K562 (cell line): ENCODE results near the gene PRRT1. TPM values are rescaled to one million over a fixed set of nuclear protein-coding genes. Genes with fewer than 3 reads are reported as not detected.

Experiments
- ATF1 ChIP-seq, 2 experiments: fragments of 450-650 bp in 1 of 2; IDR thresholded peaks; 2 replicates each; pipeline ENCODE4 v1.6.1; 2016; ENCODE audit warnings: missing compliant biosample characterization in 1 of 2, missing genetic modification characterization in 1 of 2
- DNMT1 ChIP-seq: fragments of 450-650 bp; IDR thresholded peaks from 2 replicates; pipeline ENCODE4 v1.6.1; 2016; ENCODE audit warnings: antibody characterized with exemption, mild to moderate bottlenecking
- ERF ChIP-seq: fragments of 450-650 bp; formaldehyde crosslinking; IDR thresholded peaks from 2 replicates; pipeline ENCODE4 v1.4.0; 2020; ENCODE audit warnings: mild to moderate bottlenecking, mixed read lengths
- ETV6 ChIP-seq, 3 experiments: fragments of 150-350 bp in 1 of 3; sonication (generic) in 1 of 3; formaldehyde crosslinking in 1 of 3; IDR thresholded peaks; 2 replicates each; pipeline versions ENCODE4 v1.6.1 to v1.8.0; 2014 to 2022; ENCODE audit warnings: borderline replicate concordance in 2 of 3, low read depth in 2 of 3, antibody characterized with exemption in 1 of 3, low read length in 1 of 3, mild to moderate bottlenecking in 1 of 3, missing genetic modification reagents in 1 of 3
- MAFK ChIP-seq: IDR thresholded peaks from 2 replicates; pipeline ENCODE4 v1.6.1; 2011; ENCODE audit warnings: low read length, improper control_type of control experiment
- MCM3 ChIP-seq: fragments of 450-650 bp; IDR thresholded peaks from 2 replicates; pipeline ENCODE4 v1.6.1; 2016
- NFIC ChIP-seq: fragments of 450-650 bp; IDR thresholded peaks from 2 replicates; pipeline ENCODE4 v1.6.1; 2017; ENCODE audit warnings: mild to moderate bottlenecking, inconsistent platforms
- PHB ChIP-seq: fragments of 250-450 bp; sonication (Bioruptor Pico); IDR thresholded peaks from 2 replicates; pipeline ENCODE4 v1.5.0; 2021
- POLR3A ChIP-seq: IDR thresholded peaks from 2 replicates; pipeline ENCODE4 v1.6.1; 2011; ENCODE audit warnings: borderline replicate concordance, mild to moderate bottlenecking, moderate library complexity; ENCODE audit not compliant: insufficient read length, insufficient read depth; ENCODE audit errors: extremely low read depth
- SIN3A ChIP-seq, 2 experiments: fragments of 150-350 bp in 1 of 2; IDR thresholded peaks; 2 replicates each; pipeline ENCODE4 v1.6.1; 2011 to 2016; ENCODE audit warnings: borderline replicate concordance in 2 of 2, low read depth in 2 of 2, low read length in 2 of 2, mild to moderate bottlenecking in 2 of 2, moderate library complexity in 2 of 2; ENCODE audit not compliant: control insufficient read depth in 1 of 2
- SMARCB1 ChIP-seq: IDR thresholded peaks from 2 replicates; pipeline ENCODE4 v1.6.1; 2011; ENCODE audit warnings: improper control_type of control experiment, low read depth; ENCODE audit not compliant: insufficient read length
- TBP ChIP-seq: optimal IDR thresholded peaks from 2 replicates; pipeline ENCODE3; 2011; ENCODE audit warnings: low read depth, low read length, improper control_type of control experiment
- TFAP4 ChIP-seq: sonication (generic); formaldehyde crosslinking; IDR thresholded peaks from 2 replicates; pipeline ENCODE4 v1.8.0; 2022; ENCODE audit warnings: missing genetic modification reagents, mild to moderate bottlenecking, moderate library complexity, borderline replicate concordance
- ZNF140 ChIP-seq: fragments of 250-450 bp; sonication (Bioruptor Pico); IDR thresholded peaks from 2 replicates; pipeline ENCODE4 v1.8.0; 2021; ENCODE audit warnings: moderate library complexity, mild to moderate bottlenecking, inconsistent platforms
- ZNF263 ChIP-seq: sonication (generic); formaldehyde crosslinking; IDR thresholded peaks from 2 replicates; pipeline ENCODE4 v1.8.0; 2022; ENCODE audit warnings: mild to moderate bottlenecking, missing genetic modification reagents, borderline replicate concordance
- ZNF583 ChIP-seq: fragments of 250-450 bp; sonication (Bioruptor Pico); IDR thresholded peaks from 2 replicates; pipeline ENCODE4 v1.4.0; 2020
- polyA plus RNA-seq, 8 experiments: library from polyadenylated mRNA; depleted of rRNA in 4 of 8; stranded (reverse) in 5 of 8; unstranded in 3 of 8; fragments of >200 nt; fragmentation: Nextera tagmentation in 2 of 8; fragmentation: Illumina TruSeq in 1 of 8; extraction: Ambion mirVana in 2 of 8; extraction: Trizol in 1 of 8; gene quantifications; 2 replicates each; pipeline versions ENCODE4 v1.2.1 to v1.2.3, GENCODE V29; 2011 to 2014; ENCODE audit warnings: inconsistent platforms in 1 of 8, missing spikeins in 1 of 8
- total RNA-seq, 7 experiments: library from RNA; depleted of rRNA in 6 of 7; stranded (reverse); fragments of >200 nt in 6 of 7; fragmentation: Illumina TruSeq in 2 of 7; extraction: Trizol in 2 of 7; gene quantifications; 2 replicates each; pipeline versions ENCODE4 v1.2.1 to v1.2.3, GENCODE V29; 2011 to 2021; ENCODE audit warnings: low replicate concordance in 1 of 7
- TF ChIP-seq, protein P1 (sequence below): fragments of 450-650 bp; formaldehyde crosslinking; IDR thresholded peaks from 2 replicates; pipeline ENCODE4 v1.4.0; 2022; ENCODE audit warnings: missing genetic modification characterization
- TF ChIP-seq, protein P2 (sequence below): fragments of 450-650 bp; IDR thresholded peaks from 2 replicates; pipeline ENCODE4 v1.6.1; 2017; ENCODE audit warnings: mild to moderate bottlenecking, moderate library complexity
- TF ChIP-seq, protein P3 (sequence below): fragments of 450-650 bp; formaldehyde crosslinking; IDR thresholded peaks from 2 replicates; pipeline ENCODE4 v1.4.0; 2020; ENCODE audit warnings: mild to moderate bottlenecking, moderate library complexity
- TF ChIP-seq, protein P4 (sequence below), 2 experiments: fragments of 450-650 bp; conservative IDR thresholded peaks; 2 replicates each; pipeline ENCODE4 v1.6.1; 2017; ENCODE audit warnings: mild to moderate bottlenecking in 2 of 2, moderate library complexity in 2 of 2

The PRRT1 gene
- total and polyA plus RNA-seq, 9 of the 15 experiments (the other 6 are each of a cell fraction or from before 2014, with no cell fraction given), result 0.14 to 3.5 (median 0.41) TPM

GRCh38 chr6:32192608-32193039 is 40.9 kb upstream of the PRRT1 start, which contains the start of gene GPSM3 (continued):
- TF ChIP-seq POLR3A (no peak), TFAP4 (peak; percentile 38; the same call in 1 of the 2 replicates), SMARCB1 (no peak), TBP (peak; percentile 9), SIN3A (IDR thresholded peaks at IDR 0.05; ENCODE audit: borderline replicate concordance in 2 of 2, control insufficient read depth in 1 of 2, low read depth in 2 of 2, low read length in 2 of 2) (0 out of 4 replicates have a peak, but pooled peaks of 1 of the 2 experiments have one; percentile 1), ZNF583 (CRISPR knock-in tag) (peak; percentile 57), NFIC (no peak; the same call in 1 of the 2 replicates), ZNF263 (CRISPR knock-in tag) (peak; percentile 67; the same call in 1 of the 2 replicates), DNMT1 (no peak), ETV6 (IDR thresholded peaks at IDR 0.05; ENCODE audit: borderline replicate concordance in 1 of 2, low read depth in 2 of 2, low read length in 1 of 2) (peak in 1 of 2 experiments; percentile 68; a peak in 1 of 4 replicates), ETV6 (CRISPR knock-in tag; IDR thresholded peaks at IDR 0.05; ENCODE audit: borderline replicate concordance) (no peak), MAFK (no peak), ERF (CRISPR knock-in tag) (peak; percentile 66; the same call in 1 of the 2 replicates), ATF1 (CRISPR knock-in tag; IDR thresholded peaks at IDR 0.05) (no peak), ATF1 (tag; IDR thresholded peaks at IDR 0.05) (peak; percentile 40), ZNF140 (CRISPR knock-in tag) (no peak), PHB (CRISPR knock-in tag) (no peak), MCM3 (no peak)
- TF ChIP-seq, protein P1, sequence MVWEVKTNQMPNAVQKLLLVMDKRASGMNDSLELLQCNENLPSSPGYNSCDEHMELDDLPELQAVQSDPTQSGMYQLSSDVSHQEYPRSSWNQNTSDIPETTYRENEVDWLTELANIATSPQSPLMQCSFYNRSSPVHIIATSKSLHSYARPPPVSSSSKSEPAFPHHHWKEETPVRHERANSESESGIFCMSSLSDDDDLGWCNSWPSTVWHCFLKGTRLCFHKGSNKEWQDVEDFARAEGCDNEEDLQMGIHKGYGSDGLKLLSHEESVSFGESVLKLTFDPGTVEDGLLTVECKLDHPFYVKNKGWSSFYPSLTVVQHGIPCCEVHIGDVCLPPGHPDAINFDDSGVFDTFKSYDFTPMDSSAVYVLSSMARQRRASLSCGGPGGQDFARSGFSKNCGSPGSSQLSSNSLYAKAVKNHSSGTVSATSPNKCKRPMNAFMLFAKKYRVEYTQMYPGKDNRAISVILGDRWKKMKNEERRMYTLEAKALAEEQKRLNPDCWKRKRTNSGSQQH (CRISPR knock-in tag), result peak; percentile 78
- TF ChIP-seq, protein P2, sequence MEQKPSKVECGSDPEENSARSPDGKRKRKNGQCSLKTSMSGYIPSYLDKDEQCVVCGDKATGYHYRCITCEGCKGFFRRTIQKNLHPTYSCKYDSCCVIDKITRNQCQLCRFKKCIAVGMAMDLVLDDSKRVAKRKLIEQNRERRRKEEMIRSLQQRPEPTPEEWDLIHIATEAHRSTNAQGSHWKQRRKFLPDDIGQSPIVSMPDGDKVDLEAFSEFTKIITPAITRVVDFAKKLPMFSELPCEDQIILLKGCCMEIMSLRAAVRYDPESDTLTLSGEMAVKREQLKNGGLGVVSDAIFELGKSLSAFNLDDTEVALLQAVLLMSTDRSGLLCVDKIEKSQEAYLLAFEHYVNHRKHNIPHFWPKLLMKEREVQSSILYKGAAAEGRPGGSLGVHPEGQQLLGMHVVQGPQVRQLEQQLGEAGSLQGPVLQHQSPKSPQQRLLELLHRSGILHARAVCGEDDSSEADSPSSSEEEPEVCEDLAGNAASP, result no peak
- TF ChIP-seq, protein P3, sequence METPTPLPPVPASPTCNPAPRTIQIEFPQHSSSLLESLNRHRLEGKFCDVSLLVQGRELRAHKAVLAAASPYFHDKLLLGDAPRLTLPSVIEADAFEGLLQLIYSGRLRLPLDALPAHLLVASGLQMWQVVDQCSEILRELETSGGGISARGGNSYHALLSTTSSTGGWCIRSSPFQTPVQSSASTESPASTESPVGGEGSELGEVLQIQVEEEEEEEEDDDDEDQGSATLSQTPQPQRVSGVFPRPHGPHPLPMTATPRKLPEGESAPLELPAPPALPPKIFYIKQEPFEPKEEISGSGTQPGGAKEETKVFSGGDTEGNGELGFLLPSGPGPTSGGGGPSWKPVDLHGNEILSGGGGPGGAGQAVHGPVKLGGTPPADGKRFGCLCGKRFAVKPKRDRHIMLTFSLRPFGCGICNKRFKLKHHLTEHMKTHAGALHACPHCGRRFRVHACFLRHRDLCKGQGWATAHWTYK, result 0 out of 2 replicates have a peak, but pooled peaks have one; percentile 72
- TF ChIP-seq, protein P4, sequence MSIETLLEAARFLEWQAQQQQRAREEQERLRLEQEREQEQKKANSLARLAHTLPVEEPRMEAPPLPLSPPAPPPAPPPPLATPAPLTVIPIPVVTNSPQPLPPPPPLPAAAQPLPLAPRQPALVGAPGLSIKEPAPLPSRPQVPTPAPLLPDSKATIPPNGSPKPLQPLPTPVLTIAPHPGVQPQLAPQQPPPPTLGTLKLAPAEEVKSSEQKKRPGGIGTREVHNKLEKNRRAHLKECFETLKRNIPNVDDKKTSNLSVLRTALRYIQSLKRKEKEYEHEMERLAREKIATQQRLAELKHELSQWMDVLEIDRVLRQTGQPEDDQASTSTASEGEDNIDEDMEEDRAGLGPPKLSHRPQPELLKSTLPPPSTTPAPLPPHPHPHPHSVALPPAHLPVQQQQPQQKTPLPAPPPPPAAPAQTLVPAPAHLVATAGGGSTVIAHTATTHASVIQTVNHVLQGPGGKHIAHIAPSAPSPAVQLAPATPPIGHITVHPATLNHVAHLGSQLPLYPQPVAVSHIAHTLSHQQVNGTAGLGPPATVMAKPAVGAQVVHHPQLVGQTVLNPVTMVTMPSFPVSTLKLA (conservative IDR thresholded peaks at IDR 0.05), result peak; percentile 23 to 57; a peak in 2 of 4 replicates
